HepG2 (cell line): Measurements from ENCODE around the gene PSMD8. TPM values are rescaled to one million over a fixed set of nuclear protein-coding genes. Genes with fewer than 3 reads are reported as not detected.

ENCODE experiments used
- ATAC-seq: fragments of 200-7000 bp; cut with Tn5 transposase; 3 replicates; pipeline ENCODE4 v1.9.1; 2020; ENCODE audit warnings: mild to moderate bottlenecking, moderate library complexity
- BruUV-seq: library from RNA; stranded (reverse); fragments of 400-500 nt; replicated peaks from 2 replicates; lab custom pipeline; 2021; lab: Mats Ljungman, UMichigan
- CTCF ChIA-PET: fragments of 300-600 bp; formaldehyde crosslinking; extraction: SDS; loops from one replicate; lab custom pipeline; 2021; ENCODE audit warnings: low total read pairs, inconsistent platforms, low intra/inter-chr PET ratio; lab: Yijun Ruan, JAX
- POLR2A ChIA-PET: fragments of 350-600 bp; sonication (Branson Sonifier 250); formaldehyde crosslinking; loops from one replicate; lab custom pipeline; 2020; ENCODE audit warnings: antibody characterized with exemption, inconsistent platforms; lab: Yijun Ruan, JAX
- DNase-seq: peaks from one replicate; pipeline ENCODE4 v3.0.0-alpha.2; 2015; ENCODE audit warnings: low spot score
- FAIRE-seq: peaks from 3 replicates; lab custom pipeline; 2011; peaks lifted over from hg19 to GRCh38; lab: Jason Lieb, UNC
- H2AFZ ChIP-seq: one replicate; pipeline ENCODE4 v1.6.1; 2011; ENCODE audit warnings: low read length, inconsistent platforms
- H3K27ac ChIP-seq: fragments of 300-600 bp; 3 replicates; pipeline ENCODE4 v1.8.0; 2011; ENCODE audit warnings: mixed run types, mild to moderate bottlenecking, mixed read lengths, low read length, inconsistent platforms; ENCODE audit not compliant: insufficient read depth; ENCODE audit errors: extremely low read length
- H3K27me3 ChIP-seq, 2 experiments: fragments of 200-600 bp in 1 of 2; 2 replicates in 1 of 2; 3 replicates in 1 of 2; pipeline versions ENCODE4 v1.6.0 to v1.8.0; 2011; ENCODE audit warnings: low read length in 2 of 2, mild to moderate bottlenecking in 2 of 2, moderate library complexity in 2 of 2, inconsistent platforms in 1 of 2; ENCODE audit not compliant: insufficient read depth in 2 of 2, control insufficient read depth in 1 of 2
- H3K36me3 ChIP-seq, 2 experiments: fragments of 200-600 bp in 1 of 2; replicated peaks in 1 of 2; 2 replicates in 1 of 2; 3 replicates in 1 of 2; pipeline versions ENCODE4 v1.5.1 to v1.8.0; 2011; ENCODE audit warnings: low read length in 2 of 2, inconsistent platforms in 1 of 2; ENCODE audit not compliant: insufficient read depth in 2 of 2, control insufficient read depth in 1 of 2
- H3K4me1 ChIP-seq: 2 replicates; pipeline ENCODE4 v1.5.1; 2012; ENCODE audit warnings: low read length, inconsistent platforms; ENCODE audit not compliant: insufficient read depth
- H3K4me2 ChIP-seq: 2 replicates; pipeline ENCODE4 v1.6.0; 2011; ENCODE audit warnings: low read depth, low read length, inconsistent platforms
- H3K4me3 ChIP-seq, 3 experiments: fragments of 200-600 bp in 1 of 3; sonication (generic), shearing (Covaris generic) in 1 of 3; replicated peaks in 1 of 3; 2 replicates each; pipeline ENCODE4 v1.5.1; 2011 to 2016; ENCODE audit warnings: low read length in 3 of 3, inconsistent platforms in 2 of 3, low read depth in 2 of 3, mild to moderate bottlenecking in 2 of 3, control low read depth in 1 of 3, mixed read lengths in 1 of 3; ENCODE audit not compliant: insufficient read depth in 1 of 3
- H3K79me2 ChIP-seq: one replicate; pipeline ENCODE4 v1.6.1; 2011; ENCODE audit warnings: low read length, inconsistent platforms; ENCODE audit not compliant: insufficient read depth
- H3K9ac ChIP-seq: 2 replicates; pipeline ENCODE4 v1.6.0; 2011; ENCODE audit warnings: mild to moderate bottlenecking, low read depth, low read length, inconsistent platforms; ENCODE audit not compliant: insufficient read depth
- H3K9me3 ChIP-seq: 2 replicates; pipeline ENCODE4 v1.5.1; 2012; ENCODE audit warnings: mild to moderate bottlenecking, low read length
- H4K20me1 ChIP-seq: 2 replicates; pipeline ENCODE4 v1.6.0; 2011; ENCODE audit warnings: inconsistent platforms, mild to moderate bottlenecking, low read length, moderate library complexity; ENCODE audit not compliant: insufficient read depth
- HDAC1 ChIP-seq: sonication (generic); formaldehyde crosslinking; IDR thresholded peaks from 2 replicates; pipeline ENCODE4 v1.5.1; 2020; ENCODE audit warnings: mild to moderate bottlenecking, missing genetic modification reagents
- NFYB ChIP-seq: sonication (generic); formaldehyde crosslinking; IDR thresholded peaks from 2 replicates; pipeline ENCODE4 v1.4.0; 2020; ENCODE audit warnings: missing genetic modification reagents
- RFX1 ChIP-seq: fragments of 450-650 bp; IDR thresholded peaks from 2 replicates; pipeline ENCODE4 v1.6.1; 2017
- RFXAP ChIP-seq: sonication (generic); formaldehyde crosslinking; IDR thresholded peaks from 2 replicates; pipeline ENCODE4 v1.4.0; 2020; ENCODE audit warnings: missing genetic modification reagents, borderline replicate concordance
- SMAD9 ChIP-seq: sonication (generic); formaldehyde crosslinking; IDR thresholded peaks from 2 replicates; pipeline ENCODE4 v1.5.1; 2020; ENCODE audit warnings: mild to moderate bottlenecking, missing genetic modification reagents
- SMC3 ChIP-seq: IDR thresholded peaks from 2 replicates; pipeline ENCODE4 v1.6.1; 2011; ENCODE audit warnings: low read length, improper control_type of control experiment
- TEAD3 ChIP-seq: optimal IDR thresholded peaks from 2 replicates; pipeline ENCODE3; 2016; ENCODE audit warnings: borderline replicate concordance
- XRCC5 ChIP-seq: fragments of 200-400 bp; formaldehyde crosslinking; optimal IDR thresholded peaks from 2 replicates; pipeline ENCODE3; 2017; ENCODE audit warnings: mild to moderate bottlenecking, low read length
- ZNF350 ChIP-seq: sonication (generic); formaldehyde crosslinking; IDR thresholded peaks from 2 replicates; pipeline ENCODE4 v1.4.0; 2020; ENCODE audit warnings: mild to moderate bottlenecking, low read depth, missing genetic modification reagents, borderline replicate concordance
- WGBS: methylation state at CpG from one replicate; pipeline ENCODE4 v1.1.6; 2017; ENCODE audit warnings: low lambda C conversion rate; 5-methylcytosine and 5-hydroxymethylcytosine counted together
- in situ Hi-C: cut with HindIII; loops from 2 replicates; pipeline ENCODE4 v1.10.0; 2017; ENCODE audit warnings: low pct_unique_long_range_greater_than_20kb; ENCODE audit not compliant: extremely low pct_ligation_motif_present
- intact Hi-C: fragments of 100-400 bp; cut with micrococcal nuclease; formaldehyde crosslinking; loops from one replicate; pipeline ENCODE4 v1.10.0; 2022; ENCODE audit not compliant: unreplicated experiment
- polyA plus RNA-seq, 8 experiments: library from polyadenylated mRNA; depleted of rRNA in 3 of 8; stranded (reverse) in 7 of 8; unstranded in 1 of 8; fragments of >200 nt; fragmentation: Illumina TruSeq in 4 of 8; extraction: Trizol in 4 of 8; gene quantifications; 2 replicates each; pipeline versions ENCODE4 v1.2.1 to v1.2.3, GENCODE V29; 2011 to 2016; ENCODE audit warnings: low read depth in 4 of 8, missing spikeins in 1 of 8, mixed read lengths in 1 of 8; ENCODE audit not compliant: insufficient read depth in 1 of 8
- total RNA-seq, 5 experiments: library from RNA; depleted of rRNA; stranded (reverse); fragments of >200 nt; fragmentation: Illumina TruSeq; extraction: Trizol; gene quantifications; 2 replicates each; pipeline ENCODE4 v1.2.3, GENCODE V29; 2016; ENCODE audit warnings: low read depth in 1 of 5
- TF ChIP-seq, protein P1 (sequence below): sonication (generic); formaldehyde crosslinking; IDR thresholded peaks from 2 replicates; pipeline ENCODE4 v1.5.0; 2020; ENCODE audit warnings: mild to moderate bottlenecking, missing genetic modification reagents, moderate library complexity
- TF ChIP-seq, protein P2 (sequence below): sonication (generic); formaldehyde crosslinking; IDR thresholded peaks from 2 replicates; pipeline ENCODE4 v1.4.0; 2020; ENCODE audit warnings: missing genetic modification reagents, mild to moderate bottlenecking, borderline replicate concordance
- TF ChIP-seq, protein P3 (sequence below): IDR thresholded peaks from 2 replicates; pipeline ENCODE4 v1.6.1; 2016; ENCODE audit warnings: low read depth, borderline replicate concordance
- TF ChIP-seq, protein P4 (sequence below): sonication (generic); formaldehyde crosslinking; IDR thresholded peaks from 2 replicates; pipeline ENCODE4 v1.8.1; 2022; ENCODE audit warnings: low read depth, mild to moderate bottlenecking, missing genetic modification reagents
- TF ChIP-seq, protein P5 (sequence below): sonication (generic); formaldehyde crosslinking; IDR thresholded peaks from 2 replicates; pipeline ENCODE4 v1.4.0; 2020; ENCODE audit warnings: missing genetic modification reagents

The PSMD8 gene
- total and polyA plus RNA-seq, 2 of the 13 experiments (the other 11 are each of a cell fraction or from before 2014, with no cell fraction given), result 162 to 296 TPM

DNA sequence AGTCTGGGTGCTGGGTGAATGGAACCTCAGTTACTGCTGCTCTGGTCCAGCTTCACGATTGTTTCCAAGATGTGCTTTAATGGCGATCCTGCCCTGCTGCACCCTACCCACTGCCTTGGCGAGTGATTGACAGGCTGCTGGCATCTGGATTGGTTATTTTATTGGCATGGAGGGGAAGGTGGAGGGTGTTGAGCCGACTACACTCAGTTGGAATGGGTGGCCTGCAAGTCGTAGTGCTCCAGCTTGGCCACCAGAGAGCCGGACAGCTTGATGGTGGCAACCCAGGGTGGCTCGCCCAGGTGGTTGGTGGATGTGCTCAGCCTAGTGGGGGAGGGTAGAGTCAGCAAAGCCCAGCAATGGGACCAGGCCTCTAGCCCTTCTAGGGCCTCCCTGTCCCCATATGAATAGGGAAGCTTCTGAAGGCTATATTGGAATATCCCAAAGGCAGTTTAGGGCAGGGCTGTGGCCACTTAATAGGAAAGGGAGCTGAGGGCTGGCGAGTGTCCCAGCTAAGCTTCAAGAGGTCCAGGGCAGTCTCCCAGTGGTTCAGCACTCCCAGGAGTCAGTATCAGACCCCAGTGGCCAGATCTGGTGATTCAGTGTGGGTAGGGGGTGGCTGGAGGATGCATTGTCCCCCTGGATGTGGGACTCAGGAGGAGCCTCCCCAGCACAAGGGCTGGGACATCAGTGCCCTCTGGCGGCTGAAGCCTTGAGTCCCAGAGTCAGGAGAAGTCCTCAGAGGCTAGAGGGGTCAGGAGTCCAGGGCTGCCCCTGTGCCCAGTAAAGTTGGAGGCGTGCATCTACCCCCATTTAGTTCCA is 10.0 kb downstream of the PSMD8 start:
- no peak overlapping the region for H3K27ac ChIP-seq
- no peaks in the 10 kb centered on the region for H3K9me3 ChIP-seq
- intact Hi-C loops, result no loop called here
- in situ Hi-C loops, result no loop called here
- BruUV-seq, result no TSS peak
- POLR2A ChIA-PET, result interaction anchor here (1.4 to 2.5 kb wide), 2 partner anchors 10 to 24 kb away, joined by 3 to 15 read pairs; partner anchors contain the start of gene PSMD8
- 76% methylated on average over 5 of the region's 10 CpGs for WGBS
- no peak overlapping the region for H2AFZ ChIP-seq
- DNase-seq, result peak; percentile 24
- H3K79me2 ChIP-seq, result no peaks in the 10 kb centered on the region
- H3K4me1 ChIP-seq, result peaks cover 15% of the 10 kb centered on the region
- no peak overlapping the region for H3K9ac ChIP-seq
- no peak for FAIRE-seq
- ATAC-seq, result peak; percentile 56
- H4K20me1 ChIP-seq, result peaks cover 4% of the 10 kb centered on the region; the same call in 1 of the 2 replicates
- peaks cover 18 to 38% of the 10 kb centered on the region in 2 experiments for H3K36me3 ChIP-seq
- H3K4me3 ChIP-seq, result no peak overlapping the region
- CTCF ChIA-PET, result no interaction called here
- H3K27me3 ChIP-seq, result peaks cover 2 to 13% of the 10 kb centered on the region in 2 experiments; a peak in 3 of 5 replicates
- no peak overlapping the region for H3K4me2 ChIP-seq
- TF ChIP-seq, protein P1, sequence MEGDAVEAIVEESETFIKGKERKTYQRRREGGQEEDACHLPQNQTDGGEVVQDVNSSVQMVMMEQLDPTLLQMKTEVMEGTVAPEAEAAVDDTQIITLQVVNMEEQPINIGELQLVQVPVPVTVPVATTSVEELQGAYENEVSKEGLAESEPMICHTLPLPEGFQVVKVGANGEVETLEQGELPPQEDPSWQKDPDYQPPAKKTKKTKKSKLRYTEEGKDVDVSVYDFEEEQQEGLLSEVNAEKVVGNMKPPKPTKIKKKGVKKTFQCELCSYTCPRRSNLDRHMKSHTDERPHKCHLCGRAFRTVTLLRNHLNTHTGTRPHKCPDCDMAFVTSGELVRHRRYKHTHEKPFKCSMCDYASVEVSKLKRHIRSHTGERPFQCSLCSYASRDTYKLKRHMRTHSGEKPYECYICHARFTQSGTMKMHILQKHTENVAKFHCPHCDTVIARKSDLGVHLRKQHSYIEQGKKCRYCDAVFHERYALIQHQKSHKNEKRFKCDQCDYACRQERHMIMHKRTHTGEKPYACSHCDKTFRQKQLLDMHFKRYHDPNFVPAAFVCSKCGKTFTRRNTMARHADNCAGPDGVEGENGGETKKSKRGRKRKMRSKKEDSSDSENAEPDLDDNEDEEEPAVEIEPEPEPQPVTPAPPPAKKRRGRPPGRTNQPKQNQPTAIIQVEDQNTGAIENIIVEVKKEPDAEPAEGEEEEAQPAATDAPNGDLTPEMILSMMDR (CRISPR knock-in tag), result peak; percentile 50
- TF ChIP-seq SMAD9 (CRISPR knock-in tag) (no peak), SMC3 (0 out of 2 replicates have a peak, but pooled peaks have one; percentile 18), TEAD3 (CRISPR knock-in tag) (no peak), HDAC1 (CRISPR knock-in tag) (no peak), RFXAP (no peak), RFX1 (no peak), NFYB (no peak), XRCC5 (peak; percentile 18), ZNF350 (CRISPR knock-in tag) (no peak)
- TF ChIP-seq, protein P2, sequence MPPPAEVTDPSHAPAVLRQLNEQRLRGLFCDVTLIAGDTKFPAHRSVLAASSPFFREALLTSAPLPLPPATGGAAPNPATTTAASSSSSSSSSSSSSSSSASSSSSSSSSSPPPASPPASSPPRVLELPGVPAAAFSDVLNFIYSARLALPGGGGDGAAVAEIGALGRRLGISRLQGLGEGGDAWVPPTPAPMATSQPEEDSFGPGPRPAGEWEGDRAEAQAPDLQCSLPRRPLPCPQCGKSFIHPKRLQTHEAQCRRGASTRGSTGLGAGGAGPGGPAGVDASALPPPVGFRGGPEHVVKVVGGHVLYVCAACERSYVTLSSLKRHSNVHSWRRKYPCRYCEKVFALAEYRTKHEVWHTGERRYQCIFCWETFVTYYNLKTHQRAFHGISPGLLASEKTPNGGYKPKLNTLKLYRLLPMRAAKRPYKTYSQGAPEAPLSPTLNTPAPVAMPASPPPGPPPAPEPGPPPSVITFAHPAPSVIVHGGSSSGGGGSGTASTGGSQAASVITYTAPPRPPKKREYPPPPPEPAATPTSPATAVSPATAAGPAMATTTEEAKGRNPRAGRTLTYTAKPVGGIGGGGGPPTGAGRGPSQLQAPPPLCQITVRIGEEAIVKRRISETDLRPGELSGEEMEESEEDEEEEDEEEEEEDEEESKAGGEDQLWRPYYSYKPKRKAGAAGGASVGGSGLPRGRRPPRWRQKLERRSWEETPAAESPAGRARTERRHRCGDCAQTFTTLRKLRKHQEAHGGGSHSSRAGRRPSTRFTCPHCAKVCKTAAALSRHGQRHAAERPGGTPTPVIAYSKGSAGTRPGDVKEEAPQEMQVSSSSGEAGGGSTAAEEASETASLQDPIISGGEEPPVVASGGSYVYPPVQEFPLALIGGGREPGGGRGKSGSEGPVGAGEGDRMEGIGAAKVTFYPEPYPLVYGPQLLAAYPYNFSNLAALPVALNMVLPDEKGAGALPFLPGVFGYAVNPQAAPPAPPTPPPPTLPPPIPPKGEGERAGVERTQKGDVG (CRISPR knock-in tag), result no peak
- TF ChIP-seq, protein P3, sequence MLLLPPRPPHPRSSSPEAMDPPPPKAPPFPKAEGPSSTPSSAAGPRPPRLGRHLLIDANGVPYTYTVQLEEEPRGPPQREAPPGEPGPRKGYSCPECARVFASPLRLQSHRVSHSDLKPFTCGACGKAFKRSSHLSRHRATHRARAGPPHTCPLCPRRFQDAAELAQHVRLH (CRISPR knock-in tag), result no peak
- TF ChIP-seq, protein P4, sequence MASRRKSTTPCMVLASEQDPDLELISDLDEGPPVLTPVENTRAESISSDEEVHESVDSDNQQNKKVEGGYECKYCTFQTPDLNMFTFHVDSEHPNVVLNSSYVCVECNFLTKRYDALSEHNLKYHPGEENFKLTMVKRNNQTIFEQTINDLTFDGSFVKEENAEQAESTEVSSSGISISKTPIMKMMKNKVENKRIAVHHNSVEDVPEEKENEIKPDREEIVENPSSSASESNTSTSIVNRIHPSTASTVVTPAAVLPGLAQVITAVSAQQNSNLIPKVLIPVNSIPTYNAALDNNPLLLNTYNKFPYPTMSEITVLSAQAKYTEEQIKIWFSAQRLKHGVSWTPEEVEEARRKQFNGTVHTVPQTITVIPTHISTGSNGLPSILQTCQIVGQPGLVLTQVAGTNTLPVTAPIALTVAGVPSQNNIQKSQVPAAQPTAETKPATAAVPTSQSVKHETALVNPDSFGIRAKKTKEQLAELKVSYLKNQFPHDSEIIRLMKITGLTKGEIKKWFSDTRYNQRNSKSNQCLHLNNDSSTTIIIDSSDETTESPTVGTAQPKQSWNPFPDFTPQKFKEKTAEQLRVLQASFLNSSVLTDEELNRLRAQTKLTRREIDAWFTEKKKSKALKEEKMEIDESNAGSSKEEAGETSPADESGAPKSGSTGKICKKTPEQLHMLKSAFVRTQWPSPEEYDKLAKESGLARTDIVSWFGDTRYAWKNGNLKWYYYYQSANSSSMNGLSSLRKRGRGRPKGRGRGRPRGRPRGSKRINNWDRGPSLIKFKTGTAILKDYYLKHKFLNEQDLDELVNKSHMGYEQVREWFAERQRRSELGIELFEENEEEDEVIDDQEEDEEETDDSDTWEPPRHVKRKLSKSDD (CRISPR knock-in tag), result no peak
- TF ChIP-seq, protein P5, sequence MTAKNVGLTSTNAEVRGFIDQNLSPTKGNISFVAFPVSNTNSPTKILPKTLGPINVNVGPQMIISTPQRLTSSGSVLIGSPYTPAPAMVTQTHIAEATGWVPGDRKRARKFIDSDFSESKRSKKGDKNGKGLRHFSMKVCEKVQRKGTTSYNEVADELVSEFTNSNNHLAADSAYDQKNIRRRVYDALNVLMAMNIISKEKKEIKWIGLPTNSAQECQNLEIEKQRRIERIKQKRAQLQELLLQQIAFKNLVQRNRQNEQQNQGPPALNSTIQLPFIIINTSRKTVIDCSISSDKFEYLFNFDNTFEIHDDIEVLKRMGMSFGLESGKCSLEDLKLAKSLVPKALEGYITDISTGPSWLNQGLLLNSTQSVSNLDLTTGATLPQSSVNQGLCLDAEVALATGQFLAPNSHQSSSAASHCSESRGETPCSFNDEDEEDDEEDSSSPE (CRISPR knock-in tag), result no peak
